HG03066 (cell line): ENCODE results near the gene DGKD.

Experiments
- ATAC-seq: cut with Tn5 transposase; IDR thresholded peaks from one replicate; pipeline ENCODE4 v1.9.1; 2021; ENCODE audit warnings: low read depth; ENCODE audit not compliant: unreplicated experiment

DGKD gene

GRCh38 chr2:233469261-233470010 is 115.1 kb downstream of the DGKD start:
- no peak for ATAC-seq

- no peak for ATAC-seq
Measured at GRCh38 chr2:233470011-233470687, 115.9 kb downstream of the DGKD start.

- ATAC-seq = no peak
Measured at GRCh38 chr2:233470839-233471238, 116.5 kb downstream of the DGKD start.

- ATAC-seq = no peak
Measured at GRCh38 chr2:233471291-233472035, 117.2 kb downstream of the DGKD start.

GRCh38 chr2:233473386-233473791 is 119.1 kb downstream of the DGKD start:
- ATAC-seq = no peak

- no peak for ATAC-seq
Measured at GRCh38 chr2:233473878-233474277, 119.6 kb downstream of the DGKD start.

GRCh38 chr2:233474308-233475160 is 120.2 kb downstream of the DGKD start:
- ATAC-seq = no peak

GRCh38 chr2:233476063-233476410 is 121.7 kb downstream of the DGKD start:
- ATAC-seq = no peak

GRCh38 chr2:233476651-233477547 is 122.6 kb downstream of the DGKD start:
- ATAC-seq = no peak

GRCh38 chr2:233477548-233478433 is 123.5 kb downstream of the DGKD start:
- ATAC-seq = no peak

GRCh38 chr2:233479616-233480489 is 125.6 kb downstream of the DGKD start:
- ATAC-seq = no peak

- no peak for ATAC-seq
Measured at GRCh38 chr2:233480490-233481202, 126.4 kb downstream of the DGKD start.

GRCh38 chr2:233481368-233482142 is 127.3 kb downstream of the DGKD start:
- ATAC-seq = no peak

- no peak for ATAC-seq
Measured at GRCh38 chr2:233482616-233483015, 128.3 kb downstream of the DGKD start.

- ATAC-seq = no peak
Measured at GRCh38 chr2:233485726-233486125, 131.4 kb downstream of the DGKD start.

- ATAC-seq = no peak
Measured at GRCh38 chr2:233486357-233486756, 132.1 kb downstream of the DGKD start.
